Renal cortex interstitium (tissue), 11 donors: ENCODE data around the gene PRPF31. TPM values are rescaled to one million over a fixed set of nuclear protein-coding genes. Genes with fewer than 3 reads are reported as not detected.

Source experiments
- DNase-seq, 11 donors: peaks; one replicate each; pipeline ENCODE4 v3.0.0-alpha.2; 2013; ENCODE audit warnings: low read depth in 9 of 11, low spot score in 4 of 11; ENCODE audit errors: extremely low read depth in 1 of 11
- polyA plus RNA-seq, 3 donors: library from polyadenylated mRNA; unstranded; fragments of 120-200 nt; gene quantifications; one replicate each; pipeline ENCODE4 v1.2.1, GENCODE V29; 2013; ENCODE audit not compliant: insufficient read length in 3 of 3

PRPF31 gene
- polyA plus RNA-seq, 3 donors = 68.0 to 82.8 (median 73.0) TPM

- no peak for DNase-seq
These were observed 57.8 kb downstream of the PRPF31 start for GRCh38 chr19:54173359-54173699.

DNA sequence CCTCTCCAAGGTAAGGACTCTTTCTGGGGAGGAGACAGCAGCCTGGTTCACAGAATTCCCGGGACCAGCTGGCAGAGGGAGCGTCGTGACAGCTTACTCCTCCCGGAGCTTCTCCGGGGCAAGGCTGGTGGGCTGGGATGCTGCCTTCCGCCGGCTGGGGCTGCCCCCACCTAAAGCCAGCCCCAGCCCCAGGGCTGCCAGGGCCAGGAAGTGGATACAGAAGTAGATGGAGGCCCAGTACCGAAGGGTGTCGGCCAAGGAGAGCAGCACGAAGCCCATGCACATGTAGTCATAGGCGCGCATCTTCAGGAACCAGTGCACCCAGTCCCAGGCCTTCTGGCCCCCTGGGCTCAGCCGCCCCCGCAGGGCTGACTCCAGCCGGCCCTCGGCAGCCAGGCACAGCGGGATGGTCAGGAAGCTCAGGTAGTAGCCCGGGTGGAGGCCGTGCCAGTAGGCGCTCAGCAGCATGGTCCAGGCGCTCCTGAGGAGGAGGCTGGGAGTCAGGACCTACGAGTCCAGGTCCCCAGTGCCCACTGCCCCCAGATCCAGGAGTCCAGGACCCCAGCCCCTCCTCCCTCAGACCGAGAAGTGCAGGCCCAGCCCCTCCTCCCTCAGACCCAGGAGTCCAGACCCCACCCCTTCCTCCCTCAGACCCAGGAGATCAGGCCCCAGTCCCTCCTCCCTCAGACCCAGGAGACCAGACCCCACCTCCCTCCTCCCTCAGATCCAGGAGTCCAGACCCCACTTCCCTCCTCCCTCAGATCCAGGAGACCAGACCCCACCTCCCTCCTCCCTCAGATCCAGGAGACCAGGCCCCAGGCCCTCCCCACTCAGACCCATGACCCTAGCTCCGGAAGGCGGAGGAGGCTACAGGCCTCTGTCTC lies 58.6 kb downstream of the PRPF31 start:
- DNase-seq = no peak

- no peak for DNase-seq
These were observed 63.2 kb downstream of the PRPF31 start for GRCh38 chr19:54178581-54179261.

GRCh38 chr19:54179262-54179852 lies 63.8 kb downstream of the PRPF31 start:
- no peak for DNase-seq

GRCh38 chr19:54179921-54180461 lies 64.4 kb downstream of the PRPF31 start:
- peak in 9 of 11 donors; percentile 44 to 86 (median 80) for DNase-seq

- no peak for DNase-seq
These were observed 65.1 kb downstream of the PRPF31 start for GRCh38 chr19:54180691-54181091.

Other genes starting within 250 kb of the PRPF31 start
- gene MYADM, start 247.9 kb upstream of the PRPF31 start, polyA plus RNA-seq = 10 to 100 TPM; 68.1 to 75.4 (median 74.2) TPM
- gene PRKCG, start 233.6 kb upstream of the PRPF31 start, polyA plus RNA-seq = under 1 TPM; 0.23 to 0.80 (median 0.43) TPM
- gene CACNG7, start 206.5 kb upstream of the PRPF31 start, polyA plus RNA-seq = 1 to 10 TPM in 1 of 3 donors, under 1 TPM in 2; 0.23 to 1.0 (median 0.45) TPM
- under 1 TPM; 0.20 to 0.51 (median 0.23) TPM for gene CACNG8, start 152.8 kb upstream of the PRPF31 start, polyA plus RNA-seq
- gene CACNG6, start 124.1 kb upstream of the PRPF31 start, polyA plus RNA-seq = under 1 TPM; 0.73 to 1.00 (median 0.85) TPM
- gene VSTM1, start 51.9 kb upstream of the PRPF31 start, polyA plus RNA-seq = under 1 TPM in 1 of 3 donors, not detected in 2; 0.27 TPM
- gene TARM1, start 34.4 kb upstream of the PRPF31 start, polyA plus RNA-seq = under 1 TPM in 2 of 3 donors, not detected in 1; 0.17 to 0.20 TPM
- gene OSCAR, start 15.0 kb upstream of the PRPF31 start, polyA plus RNA-seq = under 1 TPM; 0.11 to 0.42 (median 0.27) TPM
- 100 to 1,000 TPM in 2 of 3 donors, 10 to 100 TPM in 1; 84.6 to 151 (median 147) TPM for gene NDUFA3, start 12.9 kb upstream of the PRPF31 start, polyA plus RNA-seq
- 10 to 100 TPM; 12.0 to 19.3 (median 18.8) TPM for gene TFPT, start 97 bp upstream of the PRPF31 start, polyA plus RNA-seq
- 10 to 100 TPM; 66.6 to 75.4 (median 75.4) TPM for gene CNOT3, start 22.0 kb downstream of the PRPF31 start, polyA plus RNA-seq
- 10 to 100 TPM in 1 of 3 donors, 1 to 10 TPM in 2; 7.5 to 10.5 (median 9.8) TPM for gene LENG1, start 44.0 kb downstream of the PRPF31 start, polyA plus RNA-seq
- 10 to 100 TPM; 20.1 to 50.0 (median 29.2) TPM for gene TMC4, start 57.4 kb downstream of the PRPF31 start, polyA plus RNA-seq
- gene MBOAT7, start 73.8 kb downstream of the PRPF31 start, polyA plus RNA-seq = 10 to 100 TPM; 56.8 to 85.9 (median 80.3) TPM
- 10 to 100 TPM; 46.2 to 63.2 (median 60.2) TPM for gene TSEN34, start 75.6 kb downstream of the PRPF31 start, polyA plus RNA-seq
- 1,000 to 10,000 TPM; 1,235 to 1,695 (median 1,501) TPM for gene RPS9, start 85.1 kb downstream of the PRPF31 start, polyA plus RNA-seq
- gene LILRB3, start 107.3 kb downstream of the PRPF31 start, polyA plus RNA-seq = 1 to 10 TPM; 1.0 to 3.8 (median 1.5) TPM
- gene LILRA6, start 127.0 kb downstream of the PRPF31 start, polyA plus RNA-seq = under 1 TPM; 0.44 to 0.85 (median 0.47) TPM
- 1 to 10 TPM; 1.4 to 3.7 (median 2.3) TPM for gene LILRB5, start 141.5 kb downstream of the PRPF31 start, polyA plus RNA-seq
- gene LILRB2, start 165.4 kb downstream of the PRPF31 start, polyA plus RNA-seq = 1 to 10 TPM in 2 of 3 donors, under 1 TPM in 1; 0.84 to 2.8 (median 1.7) TPM
- 1 to 10 TPM in 1 of 3 donors, under 1 TPM in 2; 0.42 to 1.7 (median 0.70) TPM for gene LILRA5, start 197.4 kb downstream of the PRPF31 start, polyA plus RNA-seq
- gene LILRA4, start 223.4 kb downstream of the PRPF31 start, polyA plus RNA-seq = under 1 TPM in 1 of 3 donors, not detected in 2; 0.11 TPM
- 1 to 10 TPM; 3.3 to 5.9 (median 5.3) TPM for gene LAIR1, start 249.2 kb downstream of the PRPF31 start, polyA plus RNA-seq